C4-2B (cell line): ENCODE measurements around the gene F5.

ENCODE experiments used
- CTCF ChIP-seq: fragments of 450-650 bp; conservative IDR thresholded peaks from 2 replicates; pipeline ENCODE4 v1.5.1; 2017; ENCODE audit warnings: mild to moderate bottlenecking
- ZFX ChIP-seq: fragments of 450-650 bp; IDR thresholded peaks from 2 replicates; pipeline ENCODE4 v1.6.1; 2017

GRCh38 chr1:169466259-169467230, 119.7 kb downstream of the F5 start:
- TF ChIP-seq CTCF: peak; percentile 79
- TF ChIP-seq ZFX: no peak
